SHP77 treated with DMSO at 0.1 percent for 48 hours (cell line): ENCODE data around the gene PRSS56.
"Not testable (repeated sequence)": the region's sequence is repeated elsewhere in the genome, so short reads cannot be mapped to it uniquely, and the experiment has no call there.

Source experiments
- DNase-seq: peaks from one replicate; lab custom pipeline; 2025; lab: John Stamatoyannopoulos, UW

Gene PRSS56

DNA sequence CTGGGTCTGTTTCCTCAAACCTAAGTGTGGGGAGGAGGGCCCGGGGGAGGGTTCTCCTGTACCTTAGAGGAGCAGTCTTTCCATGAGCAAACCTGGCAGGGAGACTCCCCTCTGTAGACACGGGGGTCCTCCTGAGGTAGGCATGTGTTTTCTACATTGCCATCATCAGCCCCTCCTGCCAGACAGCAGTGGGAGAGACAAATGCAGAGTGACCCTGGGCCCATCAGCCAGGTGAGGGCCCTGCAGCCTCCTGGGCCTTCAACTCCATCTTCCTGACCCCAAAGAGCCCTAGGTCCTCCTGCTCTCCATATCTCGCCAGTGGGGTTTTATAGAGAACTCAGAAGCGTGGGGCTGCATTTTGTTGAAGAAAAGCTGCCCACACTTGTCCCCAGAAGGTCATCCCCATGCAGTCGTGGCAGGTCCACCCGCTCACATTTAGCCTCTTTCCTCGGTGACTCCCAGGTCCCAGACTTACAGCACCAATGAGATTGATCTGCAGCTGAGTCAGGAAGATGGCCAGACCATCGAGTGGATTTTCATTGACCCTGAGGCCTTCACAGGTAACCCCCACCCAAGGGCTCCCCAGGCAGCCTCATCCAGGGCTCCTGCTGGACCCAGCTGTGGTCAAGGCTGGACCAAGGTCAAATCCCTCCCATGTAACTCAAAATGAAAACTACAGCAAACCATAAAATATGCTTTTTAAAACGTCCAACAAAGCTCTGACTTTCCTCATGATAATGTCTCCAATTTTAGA, 21.9 kb downstream of the PRSS56 start:
- no peak for DNase-seq

DNA sequence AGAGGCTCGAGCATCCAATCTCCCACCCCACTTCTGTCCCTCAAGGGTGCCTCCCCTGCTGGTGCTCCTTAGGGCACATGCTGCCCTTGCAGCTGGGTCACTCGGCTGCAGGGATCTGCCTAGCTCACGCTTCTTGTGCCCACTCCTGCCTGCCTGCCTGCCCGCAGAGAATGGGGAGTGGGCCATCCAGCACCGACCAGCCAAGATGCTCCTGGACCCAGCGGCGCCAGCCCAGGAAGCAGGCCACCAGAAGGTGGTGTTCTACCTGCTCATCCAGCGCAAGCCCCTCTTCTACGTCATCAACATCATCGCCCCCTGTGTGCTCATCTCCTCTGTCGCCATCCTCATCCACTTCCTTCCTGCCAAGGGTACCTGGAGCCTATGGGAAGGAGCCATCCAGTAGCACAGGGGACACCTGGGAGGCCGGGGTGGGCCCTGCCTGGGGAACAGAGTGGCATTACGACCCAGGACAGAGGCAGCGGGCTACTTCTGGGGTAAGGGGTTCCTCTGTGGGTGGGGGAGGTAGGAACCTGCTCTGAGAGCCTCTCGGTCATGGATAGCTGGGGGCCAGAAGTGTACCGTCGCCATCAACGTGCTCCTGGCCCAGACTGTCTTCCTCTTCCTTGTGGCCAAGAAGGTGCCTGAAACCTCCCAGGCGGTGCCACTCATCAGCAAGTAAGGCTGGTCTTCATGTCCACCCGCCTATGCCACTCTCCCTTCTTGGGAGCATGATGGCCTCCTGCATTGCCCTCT, 22.7 kb downstream of the PRSS56 start:
- no peak for DNase-seq

DNA sequence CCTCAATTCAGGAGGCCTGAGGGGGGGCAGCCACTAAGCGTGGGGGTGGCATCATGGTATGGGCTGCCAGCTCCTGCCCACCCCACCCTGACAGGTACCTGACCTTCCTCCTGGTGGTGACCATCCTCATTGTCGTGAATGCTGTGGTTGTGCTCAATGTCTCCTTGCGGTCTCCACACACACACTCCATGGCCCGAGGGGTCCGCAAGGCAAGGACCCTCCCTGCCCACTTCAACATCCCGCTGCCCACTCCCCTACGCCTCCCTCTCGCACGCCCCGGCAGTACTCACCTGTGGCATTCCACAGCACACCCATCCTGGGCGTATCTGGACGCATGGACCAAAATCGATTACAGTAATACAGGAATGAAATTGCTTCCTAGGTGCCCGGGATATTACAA, 23.3 kb downstream of the PRSS56 start:
- DNase-seq: no peak

DNA sequence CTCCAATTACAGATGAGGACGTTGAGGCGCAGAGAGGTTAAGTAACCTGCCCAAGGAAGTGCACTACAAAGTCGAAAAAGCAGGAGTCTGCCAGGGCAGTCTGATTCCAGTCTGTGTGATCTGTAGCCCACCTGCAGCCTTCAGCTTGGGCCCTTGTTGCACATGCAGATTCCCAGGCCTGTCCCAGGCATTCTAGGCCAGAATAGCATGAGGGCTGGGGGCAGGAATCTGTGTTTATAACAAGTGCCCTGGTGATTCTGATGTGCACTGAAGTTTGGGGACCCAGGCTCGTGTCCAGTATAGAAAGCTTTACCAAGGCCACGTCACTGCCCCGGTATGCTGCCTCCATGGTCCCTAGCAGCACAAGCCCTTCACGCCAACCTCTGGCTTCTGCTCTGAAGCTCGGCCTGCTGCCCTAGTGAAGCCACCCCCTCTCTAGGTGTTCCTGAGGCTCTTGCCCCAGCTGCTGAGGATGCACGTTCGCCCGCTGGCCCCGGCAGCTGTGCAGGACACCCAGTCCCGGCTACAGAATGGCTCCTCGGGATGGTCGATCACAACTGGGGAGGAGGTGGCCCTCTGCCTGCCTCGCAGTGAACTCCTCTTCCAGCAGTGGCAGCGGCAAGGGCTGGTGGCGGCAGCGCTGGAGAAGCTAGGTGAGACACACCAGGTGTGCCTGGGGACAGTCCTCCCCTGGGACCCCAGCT, 23.9 kb downstream of the PRSS56 start:
- DNase-seq: no peak

- no peak for DNase-seq
These were observed 24.5 kb downstream of the PRSS56 start for GRCh38 chr2:232544674-232545073.

GRCh38 chr2:232545511-232546375, 25.6 kb downstream of the PRSS56 start:
- DNase-seq: no peak

GRCh38 chr2:232547991-232548390, 27.8 kb downstream of the PRSS56 start:
- DNase-seq: no peak

GRCh38 chr2:232549655-232550353, 29.6 kb downstream of the PRSS56 start:
- DNase-seq: no peak

GRCh38 chr2:232550354-232551249, 30.4 kb downstream of the PRSS56 start, which contains the start of the genes EIF4E2 and TIGD1:
Gene EIF4E2 (plus strand): TSS chr2:232550689. CDS start chr2:232550725, 36 bp downstream.
Gene TIGD1 (minus strand): TSS chr2:232550557. CDS start chr2:232549882, 675 bp downstream.
- DNase-seq: peak; percentile 80

- no peak for DNase-seq
These were observed 31.1 kb downstream of the PRSS56 start for GRCh38 chr2:232551250-232551638.

DNA sequence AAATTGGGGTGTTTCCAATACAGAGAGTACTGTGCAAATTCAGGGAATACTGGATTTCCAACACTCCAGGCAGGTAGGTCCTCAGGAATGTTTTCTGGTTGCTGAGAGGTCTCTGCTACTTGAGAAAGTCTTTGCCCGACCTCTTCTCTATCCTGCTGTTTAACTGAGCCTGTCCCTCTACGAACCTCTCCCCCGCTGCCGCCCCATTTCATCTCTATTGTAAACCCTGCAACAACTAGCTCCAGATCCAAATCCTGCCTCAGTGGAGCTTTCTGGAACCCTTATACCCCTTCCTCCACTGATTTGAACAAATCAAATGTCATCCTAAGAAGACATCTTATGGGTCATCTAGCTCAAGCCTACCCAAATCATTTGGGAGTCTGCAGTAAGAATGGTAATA, 31.6 kb downstream of the PRSS56 start:
- DNase-seq: no peak

- DNase-seq: no peak
These were observed 36.2 kb downstream of the PRSS56 start for GRCh38 chr2:232556426-232556825.

DNA sequence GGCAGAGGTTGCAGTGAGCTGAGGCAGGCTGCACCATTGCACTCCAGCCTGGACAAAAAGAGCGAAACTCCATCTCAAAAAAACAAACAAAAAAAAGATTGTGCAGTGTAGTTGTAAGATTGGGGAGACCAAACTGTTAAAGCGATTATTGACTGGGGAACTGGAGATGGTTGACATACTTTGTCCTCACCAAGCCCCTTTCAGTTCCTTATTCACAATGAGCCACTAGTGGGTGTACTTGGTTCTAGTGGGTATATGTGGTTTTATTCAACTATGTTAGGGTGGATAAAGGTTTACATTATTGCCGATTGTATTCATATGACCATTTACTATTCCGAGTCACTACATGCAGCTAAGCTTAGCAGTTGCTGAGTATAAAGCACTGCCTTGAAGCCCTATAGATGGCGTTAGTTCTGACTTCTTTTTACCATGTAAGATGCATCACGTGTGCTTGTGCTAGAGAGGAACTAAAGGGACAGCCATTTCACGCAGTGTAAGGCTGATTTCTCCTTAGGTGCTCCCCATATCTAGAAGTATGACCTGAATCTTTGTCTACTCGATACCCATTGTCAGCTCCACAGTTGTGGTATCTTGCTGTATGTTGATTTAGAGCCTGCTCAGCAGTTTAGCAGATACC, 42.4 kb downstream of the PRSS56 start:
- DNase-seq: no peak

DNA sequence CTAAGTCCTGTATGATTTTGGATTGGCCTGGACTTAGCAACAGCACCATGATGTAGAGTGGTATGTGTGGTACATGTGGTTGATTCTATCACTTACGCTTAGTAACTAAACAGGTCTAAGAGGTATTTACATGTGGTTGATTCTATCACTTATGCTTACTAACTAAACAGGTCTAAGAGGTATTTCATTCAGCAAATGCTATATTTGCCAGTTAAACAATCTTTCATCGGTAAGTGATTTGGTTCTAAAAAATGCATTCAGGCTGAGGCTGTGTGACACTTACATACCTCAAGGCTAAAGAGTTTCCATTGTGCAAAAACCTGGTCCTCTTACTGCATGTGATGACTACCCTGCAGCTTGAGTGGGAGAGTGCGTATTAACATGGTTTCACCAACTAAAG, 43.4 kb downstream of the PRSS56 start:
- DNase-seq: no peak

DNA sequence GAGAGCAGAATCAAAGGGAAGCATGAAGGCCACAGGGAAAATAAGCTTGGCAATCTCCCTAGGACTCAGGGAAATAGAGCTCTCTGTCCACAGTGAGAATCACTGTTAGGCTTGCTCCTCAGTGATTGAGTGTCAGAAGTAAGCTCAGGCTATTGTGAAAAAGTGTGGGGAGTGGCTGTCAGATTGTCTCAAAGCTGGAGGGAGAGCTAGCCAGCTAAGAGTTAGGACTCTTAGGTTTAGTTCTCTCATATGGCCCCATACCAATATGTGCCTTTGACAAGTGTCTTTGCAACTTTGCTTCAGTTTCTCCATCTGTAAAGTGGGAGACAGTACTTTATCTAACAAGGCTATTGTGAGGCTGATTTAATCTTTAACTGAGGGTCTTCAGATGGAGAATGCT, 47.5 kb downstream of the PRSS56 start:
- no peak for DNase-seq

GRCh38 chr2:232568161-232568560, 48.0 kb downstream of the PRSS56 start:
- DNase-seq: no peak

- no peak for DNase-seq
These were observed 49.4 kb downstream of the PRSS56 start for GRCh38 chr2:232569541-232569940.

- DNase-seq: not testable (repeated sequence)
These were observed 50.3 kb downstream of the PRSS56 start for GRCh38 chr2:232570481-232570880.

DNA sequence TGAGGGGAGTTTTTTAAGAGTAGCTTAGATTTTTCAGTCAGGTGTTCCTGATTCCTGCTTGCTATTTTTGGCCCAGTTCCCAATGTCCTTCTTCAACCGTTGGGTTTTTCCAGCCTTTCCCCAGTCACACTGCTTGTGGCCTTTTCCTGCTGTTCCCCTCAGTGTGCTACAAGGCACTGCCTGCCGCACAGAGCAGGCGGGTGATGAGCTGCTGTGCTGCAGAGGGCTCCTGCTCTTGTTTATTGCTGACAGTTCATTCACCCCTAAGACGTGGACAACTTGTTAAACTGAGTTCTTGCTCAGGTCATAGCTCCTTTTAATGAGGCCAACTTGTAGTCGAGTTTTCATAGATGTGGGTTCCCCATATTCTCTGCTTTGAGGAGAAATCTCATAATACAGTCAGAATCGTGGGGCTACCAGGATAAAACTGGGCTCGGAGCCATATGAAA, 50.9 kb downstream of the PRSS56 start:
- DNase-seq: peak; percentile 78
